Breast epithelium (tissue), 4 donors: ENCODE results near the gene TRIM33. TPM values are rescaled to one million over a fixed set of nuclear protein-coding genes. Genes with fewer than 3 reads are reported as not detected.
"Not testable (repeated sequence)": the region's sequence is repeated elsewhere in the genome, so short reads cannot be mapped to it uniquely, and the experiment has no call there.

ENCODE experiments used
- DNase-seq, 2 donors: peaks; one replicate each; pipeline ENCODE4 v3.0.0-alpha.2; 2019; ENCODE audit warnings: low spot score in 2 of 2
- H3K27ac ChIP-seq, 2 donors: fragments of 200-600 bp; sonication (generic) in 1 of 2; one replicate each; pipeline ENCODE4 v1.5.1; 2016 to 2019; ENCODE audit warnings: mild to moderate bottlenecking in 1 of 2
- H3K27me3 ChIP-seq, 2 donors: fragments of 200-600 bp; sonication (generic) in 1 of 2; one replicate each; pipeline versions ENCODE4 v1.5.1 to v1.6.0; 2017 to 2019; ENCODE audit warnings: control low read depth in 1 of 2, mild to moderate bottlenecking in 1 of 2
- H3K36me3 ChIP-seq: fragments of 200-600 bp; one replicate; pipeline ENCODE4 v1.5.1; 2019
- H3K4me1 ChIP-seq, 2 donors: fragments of 200-600 bp; sonication (generic); one replicate each; pipeline ENCODE4 v1.5.1; 2016 to 2019; ENCODE audit warnings: control low read depth in 1 of 2
- H3K4me3 ChIP-seq, 3 donors: fragments of 200-600 bp; sonication (generic); 1 replicate in 2 of 3; 2 replicates in 1 of 3; pipeline ENCODE4 v1.5.1; 2016 to 2019; ENCODE audit warnings: mild to moderate bottlenecking in 3 of 3, moderate library complexity in 2 of 3
- H3K9me3 ChIP-seq, 2 donors: fragments of 200-600 bp; sonication (generic) in 1 of 2; one replicate each; pipeline ENCODE4 v1.5.1; 2016 to 2019; ENCODE audit warnings: control low read depth in 1 of 2
- POLR2A ChIP-seq: fragments of 450-650 bp; IDR thresholded peaks from one replicate; pipeline ENCODE4 v1.6.1; 2016; ENCODE audit warnings: antibody characterized with exemption, mild to moderate bottlenecking, moderate library complexity
- POLR2AphosphoS5 ChIP-seq, 3 donors: sonication (generic); formaldehyde crosslinking; IDR thresholded peaks; one replicate each; pipeline ENCODE4 v1.6.1; 2017; ENCODE audit warnings: antibody characterized with exemption in 3 of 3
- intact Hi-C: fragments of 100-400 bp; cut with DNase I; formaldehyde crosslinking; loops from one replicate; pipeline ENCODE4 v1.15.1; 2023; ENCODE audit warnings: low total_unique reads
- total RNA-seq, 3 donors: library from RNA; depleted of rRNA; stranded (reverse); fragments of >200 nt; gene quantifications; one replicate each; pipeline ENCODE4 v1.1.0, GENCODE V29; 2016
- TF ChIP-seq, protein P1 (sequence below), 3 donors: fragments of 450-650 bp; IDR thresholded peaks; one replicate each; pipeline ENCODE4 v1.5.1; 2016 to 2017; ENCODE audit warnings: antibody characterized with exemption in 3 of 3, mild to moderate bottlenecking in 3 of 3, moderate library complexity in 3 of 3

Gene TRIM33
- total RNA-seq, 3 donors from 2014 or later: 40.8 to 80.9 (median 56.4) TPM

DNA sequence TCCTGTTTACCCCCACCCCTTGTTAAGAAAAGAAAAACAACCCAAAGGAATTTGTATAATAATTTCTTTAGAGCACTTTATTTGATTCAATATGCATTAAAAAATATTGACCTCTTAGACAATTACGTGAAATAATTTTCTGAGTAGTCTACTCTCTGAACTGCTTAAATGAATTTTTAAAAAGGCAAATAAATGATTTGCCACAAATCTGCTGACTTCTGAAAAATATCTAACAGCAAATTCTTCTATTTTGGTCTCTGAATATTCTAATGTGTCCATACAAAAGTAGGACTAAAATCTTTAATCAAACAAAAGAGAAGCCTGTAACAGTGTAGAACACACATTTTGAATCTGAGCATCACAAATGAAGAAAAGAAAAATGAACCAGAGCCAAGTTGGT, 115.1 kb downstream of the TRIM33 start:
- Histone ChIP-seq H3K27me3 (no peaks in the 10 kb centered on the region), H3K4me3 (no peak overlapping the region), H3K27ac (no peak overlapping the region), H3K4me1 (no peaks in the 10 kb centered on the region), H3K9me3 (no peaks in the 10 kb centered on the region), H3K36me3 (no peaks in the 10 kb centered on the region)
- TF ChIP-seq POLR2AphosphoS5 (IDR thresholded peaks at IDR 0.05) (no peak), POLR2A (no peak)
- TF ChIP-seq, protein P1, sequence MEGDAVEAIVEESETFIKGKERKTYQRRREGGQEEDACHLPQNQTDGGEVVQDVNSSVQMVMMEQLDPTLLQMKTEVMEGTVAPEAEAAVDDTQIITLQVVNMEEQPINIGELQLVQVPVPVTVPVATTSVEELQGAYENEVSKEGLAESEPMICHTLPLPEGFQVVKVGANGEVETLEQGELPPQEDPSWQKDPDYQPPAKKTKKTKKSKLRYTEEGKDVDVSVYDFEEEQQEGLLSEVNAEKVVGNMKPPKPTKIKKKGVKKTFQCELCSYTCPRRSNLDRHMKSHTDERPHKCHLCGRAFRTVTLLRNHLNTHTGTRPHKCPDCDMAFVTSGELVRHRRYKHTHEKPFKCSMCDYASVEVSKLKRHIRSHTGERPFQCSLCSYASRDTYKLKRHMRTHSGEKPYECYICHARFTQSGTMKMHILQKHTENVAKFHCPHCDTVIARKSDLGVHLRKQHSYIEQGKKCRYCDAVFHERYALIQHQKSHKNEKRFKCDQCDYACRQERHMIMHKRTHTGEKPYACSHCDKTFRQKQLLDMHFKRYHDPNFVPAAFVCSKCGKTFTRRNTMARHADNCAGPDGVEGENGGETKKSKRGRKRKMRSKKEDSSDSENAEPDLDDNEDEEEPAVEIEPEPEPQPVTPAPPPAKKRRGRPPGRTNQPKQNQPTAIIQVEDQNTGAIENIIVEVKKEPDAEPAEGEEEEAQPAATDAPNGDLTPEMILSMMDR (IDR thresholded peaks at IDR 0.05): no peak
- DNase-seq: no peak
- intact Hi-C loops: no loop called here

DNA sequence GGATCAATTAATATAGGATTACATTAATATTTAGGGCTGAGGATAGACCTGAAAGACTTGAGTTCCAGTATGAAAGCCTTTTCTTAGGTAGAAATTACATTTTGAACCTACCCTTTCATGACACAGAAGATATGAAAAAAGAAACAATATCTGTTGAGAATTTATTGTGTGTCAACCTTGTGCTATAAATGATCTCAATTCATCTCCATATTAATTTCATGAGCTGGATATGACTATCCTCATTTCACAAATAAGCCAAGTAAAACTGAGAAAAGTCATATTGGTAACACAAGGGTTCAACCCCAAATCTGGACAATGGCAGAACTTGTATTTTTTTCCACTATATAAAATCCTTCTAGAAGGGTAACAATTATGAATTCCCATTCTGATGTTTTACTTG, 120.0 kb downstream of the TRIM33 start:
- intact Hi-C loops: no loop called here
- Histone ChIP-seq H3K4me3 (no peak overlapping the region), H3K9me3 (peaks cover 0 to 8% of the 10 kb centered on the region in 2 donors), H3K4me1 (no peaks in the 10 kb centered on the region), H3K27me3 (no peaks in the 10 kb centered on the region), H3K36me3 (no peaks in the 10 kb centered on the region), H3K27ac (no peak overlapping the region)
- DNase-seq: no peak
- TF ChIP-seq POLR2AphosphoS5 (IDR thresholded peaks at IDR 0.05) (no peak), POLR2A (no peak)
- TF ChIP-seq, protein P1 (IDR thresholded peaks at IDR 0.05): no peak

DNA sequence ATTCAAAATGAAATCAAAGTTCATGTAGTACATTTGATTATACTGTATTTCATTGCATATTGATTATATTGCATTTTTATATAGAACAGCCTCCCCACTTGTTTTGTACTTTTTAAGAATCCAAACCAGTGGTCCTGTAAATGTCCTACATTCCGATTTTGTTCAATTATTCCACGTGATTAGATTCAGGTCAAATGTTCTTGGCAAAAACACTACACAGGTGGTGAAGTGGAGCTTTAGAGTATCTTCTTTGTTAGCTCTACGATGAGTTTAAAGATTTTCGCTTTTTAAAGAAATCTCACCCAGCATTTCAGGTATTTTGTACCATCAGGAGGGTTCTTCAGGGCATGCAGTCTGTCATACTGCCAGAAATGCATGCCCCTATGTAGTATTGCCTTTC, 120.6 kb downstream of the TRIM33 start:
- DNase-seq: no peak
- peaks cover 0 to 14% of the 10 kb centered on the region in 2 donors for H3K9me3 ChIP-seq
- H3K36me3 ChIP-seq: no peaks in the 10 kb centered on the region
- H3K4me3 ChIP-seq: no peak overlapping the region
- H3K4me1 ChIP-seq: no peaks in the 10 kb centered on the region
- TF ChIP-seq, protein P1 (IDR thresholded peaks at IDR 0.05): no peak
- TF ChIP-seq POLR2A (no peak), POLR2AphosphoS5 (IDR thresholded peaks at IDR 0.05) (no peak)
- no peak overlapping the region for H3K27ac ChIP-seq
- H3K27me3 ChIP-seq: no peaks in the 10 kb centered on the region
- intact Hi-C loops: no loop called here

DNA sequence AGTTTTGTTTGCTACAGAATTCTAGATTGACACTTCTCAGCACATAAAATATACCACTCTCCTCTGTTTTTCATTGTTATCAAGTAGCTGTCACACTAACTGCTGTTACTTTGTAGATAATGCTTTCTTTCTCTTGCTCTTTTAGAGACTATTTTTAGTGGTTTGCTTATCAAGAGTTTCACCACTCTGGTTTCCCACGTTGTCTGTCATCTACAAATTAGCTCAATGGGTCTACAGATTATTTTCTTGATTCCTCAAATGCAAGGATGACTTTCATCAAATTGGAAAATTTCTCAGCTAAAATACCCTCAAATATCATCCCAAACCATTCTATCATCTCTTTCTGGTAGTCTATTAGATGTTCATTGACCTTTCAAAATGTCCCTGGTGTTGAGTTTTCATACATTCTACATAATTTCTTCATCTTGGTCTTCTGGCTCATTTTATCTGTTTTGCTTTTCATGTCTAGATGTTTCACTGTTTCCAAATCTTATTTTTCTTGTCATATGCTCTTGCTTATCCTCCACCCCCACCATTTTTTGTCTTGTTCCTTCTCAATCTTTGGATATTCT, 122.5 kb downstream of the TRIM33 start:
- no peak overlapping the region for H3K4me3 ChIP-seq
- H3K27me3 ChIP-seq: no peaks in the 10 kb centered on the region
- H3K9me3 ChIP-seq: peaks cover 7 to 31% of the 10 kb centered on the region in 2 donors
- intact Hi-C loops: no loop called here
- TF ChIP-seq POLR2AphosphoS5 (IDR thresholded peaks at IDR 0.05): no peak
- TF ChIP-seq, protein P1 (IDR thresholded peaks at IDR 0.05): no peak
- TF ChIP-seq POLR2A: no peak
- DNase-seq: no peak
- no peaks in the 10 kb centered on the region for H3K36me3 ChIP-seq
- no peaks in the 10 kb centered on the region for H3K4me1 ChIP-seq
- H3K27ac ChIP-seq: no peak overlapping the region

DNA sequence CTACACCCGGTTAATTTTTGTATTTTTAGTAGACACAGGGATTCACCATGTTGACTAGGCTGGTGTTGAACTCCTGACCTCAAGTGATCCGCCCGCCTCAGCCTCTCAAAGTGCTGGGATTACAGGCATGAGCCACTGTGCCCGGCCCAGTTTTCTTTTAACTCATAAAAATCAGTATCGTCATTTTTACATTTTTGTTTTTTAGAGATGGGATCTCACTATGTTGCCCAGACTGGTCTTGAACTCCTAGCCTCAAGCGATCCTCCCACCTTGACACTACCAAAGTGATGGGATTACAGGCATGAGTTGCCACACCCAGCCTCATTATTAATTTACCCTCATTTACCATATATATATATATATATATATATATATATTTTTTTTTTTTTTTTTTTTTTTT, 123.4 kb downstream of the TRIM33 start:
- H3K4me3 ChIP-seq, H3K27ac ChIP-seq, H3K4me1 ChIP-seq, intact Hi-C loops, DNase-seq, H3K27me3 ChIP-seq, H3K36me3 ChIP-seq: not testable (repeated sequence)
- H3K9me3 ChIP-seq: peaks cover 7 to 39% of the 10 kb centered on the region in 2 donors

DNA sequence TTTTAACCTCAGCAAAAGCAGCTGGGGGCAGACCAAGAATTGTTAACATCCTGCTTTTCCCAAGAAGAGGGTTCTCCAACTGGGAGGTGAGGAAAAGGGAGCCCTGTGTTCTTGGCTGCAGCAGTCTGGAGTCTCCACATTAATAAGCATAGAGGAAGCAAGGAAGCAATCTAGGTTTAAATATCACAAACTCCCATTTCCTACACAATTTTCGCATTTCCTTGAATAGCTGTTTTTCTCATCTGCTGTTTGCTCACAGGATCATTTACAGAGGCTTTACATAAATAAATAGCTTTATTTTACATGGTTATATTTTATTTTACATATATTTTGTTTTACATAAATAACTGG, 124.0 kb downstream of the TRIM33 start:
- Histone ChIP-seq H3K9me3 (peaks cover 7 to 44% of the 10 kb centered on the region in 2 donors), H3K27ac (no peak overlapping the region), H3K27me3 (no peaks in the 10 kb centered on the region), H3K4me3 (no peak overlapping the region), H3K36me3 (no peaks in the 10 kb centered on the region), H3K4me1 (no peaks in the 10 kb centered on the region)
- no peak for DNase-seq
- intact Hi-C loops: no loop called here
- TF ChIP-seq POLR2A (no peak), POLR2AphosphoS5 (IDR thresholded peaks at IDR 0.05) (no peak)
- TF ChIP-seq, protein P1 (IDR thresholded peaks at IDR 0.05): no peak
